SW480 (cell line): ENCODE measurements around the gene TPT1.
"Not testable (repeated sequence)": the region's sequence is repeated elsewhere in the genome, so short reads cannot be mapped to it uniquely, and the experiment has no call there.

ENCODE experiments used
- DNase-seq: peaks from one replicate; pipeline ENCODE4 v3.0.0-alpha.2; 2016; ENCODE audit warnings: low spot score

TPT1 gene

DNA sequence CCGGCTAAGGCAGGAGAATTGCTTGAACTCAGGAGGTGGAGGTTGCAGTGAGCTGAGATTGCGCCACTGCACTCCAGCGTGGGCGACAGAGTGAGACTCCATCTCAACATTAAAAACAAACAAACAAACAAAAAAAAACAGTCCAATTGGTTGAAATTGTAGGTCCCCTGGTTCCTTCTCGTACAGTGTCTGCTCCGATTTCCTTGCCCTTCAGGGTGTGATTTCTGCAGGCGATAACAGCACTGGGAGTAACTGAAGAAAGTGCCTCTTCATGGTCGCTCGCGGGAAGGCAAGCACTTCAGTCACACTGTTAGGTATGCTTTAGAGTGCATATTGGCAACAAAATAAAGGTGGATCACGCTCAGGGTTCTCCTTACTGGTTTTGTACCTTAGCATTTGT is 39.7 kb downstream of the TPT1 start:
- DNase-seq, result no peak

GRCh38 chr13:45300190-45300985 is 40.6 kb downstream of the TPT1 start:
- no peak for DNase-seq

GRCh38 chr13:45299194-45299593 is 41.8 kb downstream of the TPT1 start:
- no peak for DNase-seq

GRCh38 chr13:45298550-45298949 is 42.4 kb downstream of the TPT1 start:
- DNase-seq, result not testable (repeated sequence)

- no peak for DNase-seq
Measured at GRCh38 chr13:45298206-45298505, 42.8 kb downstream of the TPT1 start.

GRCh38 chr13:45297456-45298205 is 43.4 kb downstream of the TPT1 start:
- no peak for DNase-seq

GRCh38 chr13:45296259-45296658 is 44.7 kb downstream of the TPT1 start:
- DNase-seq, result no peak

DNA sequence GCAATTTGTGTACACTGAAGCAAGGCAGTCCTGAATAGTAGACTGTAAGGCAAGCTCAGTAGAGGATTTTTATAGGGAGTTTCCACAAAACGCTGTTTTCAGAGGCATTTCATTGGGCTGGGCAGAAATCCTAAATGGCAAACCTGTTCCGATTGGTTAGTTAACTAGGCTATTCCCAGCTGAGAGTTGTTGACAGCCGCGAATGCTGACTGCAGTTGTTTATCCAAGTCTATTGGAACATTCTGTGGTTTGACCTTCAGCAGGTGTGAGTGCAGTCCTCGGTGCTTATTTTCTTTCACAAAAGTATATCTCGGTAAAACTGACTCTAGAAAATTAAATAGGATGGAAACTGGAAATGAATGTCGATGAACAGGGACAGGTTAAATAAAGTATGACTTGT is 45.4 kb downstream of the TPT1 start:
- no peak for DNase-seq

DNA sequence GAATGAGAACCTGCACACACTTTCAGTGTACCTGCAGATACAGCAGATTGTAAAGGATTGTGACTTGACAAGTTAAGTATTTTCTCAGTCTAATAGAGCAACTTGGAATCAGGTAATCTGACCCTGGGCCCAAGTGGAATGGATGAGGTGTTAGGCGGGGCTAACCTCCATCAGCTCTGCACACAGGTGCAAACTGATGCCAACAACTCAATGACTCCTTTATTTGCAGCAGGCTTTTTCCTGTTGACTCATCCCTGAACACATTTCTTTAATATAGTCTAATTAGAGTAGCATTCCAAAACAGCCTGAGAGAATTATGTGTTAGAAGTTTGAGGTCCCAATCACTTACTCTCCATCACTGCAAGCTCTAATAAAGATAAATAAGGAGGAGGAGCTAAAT is 48.8 kb downstream of the TPT1 start:
- peak; percentile 92 for DNase-seq

GRCh38 chr13:45289936-45290563 is 50.9 kb downstream of the TPT1 start:
- DNase-seq, result no peak
